Activated CD4-positive, alpha-beta T cell treated with anti-CD3 and anti-CD28 coated beads, Interleukin-2, Interleukin-4, amounts not matched to agents 100 ng/mL and 50 ng/mL, durations not matched to agents 16 hours and 8 hours (primary cell): Measurements from ENCODE around the gene PLCD4.

Source experiments
- DNase-seq: peaks from one replicate; pipeline ENCODE4 v3.0.0-alpha.2; 2020; ENCODE audit warnings: low spot score

PLCD4 gene

GRCh38 chr2:218607436-218608115 lies at the start of gene PLCD4:
TSS of gene PLCD4 (plus strand) at chr2:218607899. CDS start at chr2:218615740, 7,841 bp downstream.
- DNase-seq: no peak

- no peak for DNase-seq
These were observed 49.8 kb upstream of the PLCD4 start for GRCh38 chr2:218557941-218558340.

- DNase-seq: no peak
These were observed 48.7 kb upstream of the PLCD4 start for GRCh38 chr2:218558986-218559385.

- no peak for DNase-seq
These were observed 43.6 kb upstream of the PLCD4 start for GRCh38 chr2:218564056-218564455.

- no peak for DNase-seq
These were observed 41.4 kb upstream of the PLCD4 start for GRCh38 chr2:218566296-218566695.

GRCh38 chr2:218567797-218568189 lies 39.9 kb upstream of the PLCD4 start:
- no peak for DNase-seq

GRCh38 chr2:218568190-218569037 lies 39.3 kb upstream of the PLCD4 start, which contains the start of the genes CNOT9 and USP37:
TSS of gene CNOT9 (plus strand) at chr2:218568839. CDS start at chr2:218568955, 116 bp downstream.
TSS of gene USP37 (minus strand) at chr2:218568351. CDS start at chr2:218558653, 9,698 bp downstream.
- peak; percentile 100 for DNase-seq

GRCh38 chr2:218569038-218569431 lies 38.7 kb upstream of the PLCD4 start:
- peak; percentile 61 for DNase-seq

- DNase-seq: peak; percentile 22
These were observed 37.8 kb upstream of the PLCD4 start for GRCh38 chr2:218569661-218570500.

GRCh38 chr2:218570850-218571249 lies 36.8 kb upstream of the PLCD4 start:
- no peak for DNase-seq

- DNase-seq: no peak
These were observed 30.8 kb upstream of the PLCD4 start for GRCh38 chr2:218576854-218577253.

GRCh38 chr2:218577482-218578220 lies 30.0 kb upstream of the PLCD4 start:
- no peak for DNase-seq

- no peak for DNase-seq
These were observed 29.3 kb upstream of the PLCD4 start for GRCh38 chr2:218578272-218578877.

GRCh38 chr2:218582076-218582475 lies 25.6 kb upstream of the PLCD4 start:
- DNase-seq: peak; percentile 78

GRCh38 chr2:218583983-218584850 lies 23.5 kb upstream of the PLCD4 start:
- no peak for DNase-seq

GRCh38 chr2:218585541-218585940 lies 22.2 kb upstream of the PLCD4 start:
- DNase-seq: no peak

- DNase-seq: no peak
These were observed 2.3 kb upstream of the PLCD4 start for GRCh38 chr2:218605432-218605831.

GRCh38 chr2:218615868-218616315 lies 8.2 kb downstream of the PLCD4 start:
- no peak for DNase-seq

GRCh38 chr2:218618102-218618860 lies 10.6 kb downstream of the PLCD4 start:
- DNase-seq: no peak
